GM23338 (cell line): ENCODE measurements around the gene LSM5.

ENCODE experiments used
- CREB1 ChIP-seq: fragments of 250-450 bp; sonication (Bioruptor Pico); IDR thresholded peaks from 2 replicates; pipeline ENCODE4 v1.5.0; 2020; ENCODE audit warnings: low read depth, mild to moderate bottlenecking, moderate library complexity
- EZH2 ChIP-seq: fragments of 200-600 bp; sonication (generic); IDR thresholded peaks from one replicate; pipeline ENCODE4 v1.8.0; 2017; ENCODE audit warnings: antibody characterized with exemption, mild to moderate bottlenecking, low read depth; ENCODE audit not compliant: unreplicated experiment
- EZH2phosphoT487 ChIP-seq: fragments of 200-600 bp; sonication (generic); IDR thresholded peaks from one replicate; pipeline ENCODE4 v1.8.1; 2018; ENCODE audit warnings: antibody characterized with exemption; ENCODE audit not compliant: unreplicated experiment
- POLR2AphosphoS5 ChIP-seq: IDR thresholded peaks from 2 replicates; pipeline ENCODE4 v1.6.1; 2016; ENCODE audit warnings: antibody characterized with exemption, low read depth
- TF ChIP-seq, protein P1 (sequence below), 2 experiments: fragments of 200-600 bp in 1 of 2; sonication (generic) in 1 of 2; conservative IDR thresholded peaks; 2 replicates each; pipeline versions ENCODE4 v1.5.1 to v1.6.1; 2016 to 2017; ENCODE audit warnings: antibody characterized with exemption in 2 of 2, low read depth in 2 of 2, mild to moderate bottlenecking in 2 of 2, moderate library complexity in 1 of 2
- TF ChIP-seq, protein P2 (sequence below): IDR thresholded peaks from one replicate; pipeline ENCODE4 v1.6.1; 2018; ENCODE audit warnings: antibody characterized with exemption; ENCODE audit not compliant: unreplicated experiment

DNA sequence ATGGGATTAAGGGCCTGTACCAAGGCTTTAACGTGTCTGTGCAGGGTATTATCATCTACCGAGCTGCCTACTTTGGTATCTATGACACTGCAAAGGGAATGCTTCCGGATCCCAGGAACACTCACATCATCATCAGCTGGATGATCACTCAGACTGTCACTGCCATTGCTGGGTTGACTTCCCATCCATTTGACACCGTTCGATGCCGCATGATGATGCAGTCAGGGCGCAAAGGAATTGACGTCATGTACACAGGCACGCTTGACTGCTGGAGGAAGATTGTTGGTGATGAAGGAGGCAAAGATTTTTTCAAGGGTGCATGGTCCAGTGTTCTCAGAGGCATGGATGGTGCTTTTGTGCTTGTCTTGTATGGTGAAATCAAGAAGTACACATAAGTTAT lies 18.2 kb downstream of the LSM5 start:
- TF ChIP-seq, protein P1, sequence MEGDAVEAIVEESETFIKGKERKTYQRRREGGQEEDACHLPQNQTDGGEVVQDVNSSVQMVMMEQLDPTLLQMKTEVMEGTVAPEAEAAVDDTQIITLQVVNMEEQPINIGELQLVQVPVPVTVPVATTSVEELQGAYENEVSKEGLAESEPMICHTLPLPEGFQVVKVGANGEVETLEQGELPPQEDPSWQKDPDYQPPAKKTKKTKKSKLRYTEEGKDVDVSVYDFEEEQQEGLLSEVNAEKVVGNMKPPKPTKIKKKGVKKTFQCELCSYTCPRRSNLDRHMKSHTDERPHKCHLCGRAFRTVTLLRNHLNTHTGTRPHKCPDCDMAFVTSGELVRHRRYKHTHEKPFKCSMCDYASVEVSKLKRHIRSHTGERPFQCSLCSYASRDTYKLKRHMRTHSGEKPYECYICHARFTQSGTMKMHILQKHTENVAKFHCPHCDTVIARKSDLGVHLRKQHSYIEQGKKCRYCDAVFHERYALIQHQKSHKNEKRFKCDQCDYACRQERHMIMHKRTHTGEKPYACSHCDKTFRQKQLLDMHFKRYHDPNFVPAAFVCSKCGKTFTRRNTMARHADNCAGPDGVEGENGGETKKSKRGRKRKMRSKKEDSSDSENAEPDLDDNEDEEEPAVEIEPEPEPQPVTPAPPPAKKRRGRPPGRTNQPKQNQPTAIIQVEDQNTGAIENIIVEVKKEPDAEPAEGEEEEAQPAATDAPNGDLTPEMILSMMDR (conservative IDR thresholded peaks at IDR 0.05; ENCODE audit: low read depth in 2 of 2): no peak
- TF ChIP-seq EZH2 (no peak), POLR2AphosphoS5 (no peak), EZH2phosphoT487 (no peak), CREB1 (CRISPR knock-in tag) (no peak)
- TF ChIP-seq, protein P2, sequence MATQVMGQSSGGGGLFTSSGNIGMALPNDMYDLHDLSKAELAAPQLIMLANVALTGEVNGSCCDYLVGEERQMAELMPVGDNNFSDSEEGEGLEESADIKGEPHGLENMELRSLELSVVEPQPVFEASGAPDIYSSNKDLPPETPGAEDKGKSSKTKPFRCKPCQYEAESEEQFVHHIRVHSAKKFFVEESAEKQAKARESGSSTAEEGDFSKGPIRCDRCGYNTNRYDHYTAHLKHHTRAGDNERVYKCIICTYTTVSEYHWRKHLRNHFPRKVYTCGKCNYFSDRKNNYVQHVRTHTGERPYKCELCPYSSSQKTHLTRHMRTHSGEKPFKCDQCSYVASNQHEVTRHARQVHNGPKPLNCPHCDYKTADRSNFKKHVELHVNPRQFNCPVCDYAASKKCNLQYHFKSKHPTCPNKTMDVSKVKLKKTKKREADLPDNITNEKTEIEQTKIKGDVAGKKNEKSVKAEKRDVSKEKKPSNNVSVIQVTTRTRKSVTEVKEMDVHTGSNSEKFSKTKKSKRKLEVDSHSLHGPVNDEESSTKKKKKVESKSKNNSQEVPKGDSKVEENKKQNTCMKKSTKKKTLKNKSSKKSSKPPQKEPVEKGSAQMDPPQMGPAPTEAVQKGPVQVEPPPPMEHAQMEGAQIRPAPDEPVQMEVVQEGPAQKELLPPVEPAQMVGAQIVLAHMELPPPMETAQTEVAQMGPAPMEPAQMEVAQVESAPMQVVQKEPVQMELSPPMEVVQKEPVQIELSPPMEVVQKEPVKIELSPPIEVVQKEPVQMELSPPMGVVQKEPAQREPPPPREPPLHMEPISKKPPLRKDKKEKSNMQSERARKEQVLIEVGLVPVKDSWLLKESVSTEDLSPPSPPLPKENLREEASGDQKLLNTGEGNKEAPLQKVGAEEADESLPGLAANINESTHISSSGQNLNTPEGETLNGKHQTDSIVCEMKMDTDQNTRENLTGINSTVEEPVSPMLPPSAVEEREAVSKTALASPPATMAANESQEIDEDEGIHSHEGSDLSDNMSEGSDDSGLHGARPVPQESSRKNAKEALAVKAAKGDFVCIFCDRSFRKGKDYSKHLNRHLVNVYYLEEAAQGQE: no peak
